SK-N-SH treated with all-trans-retinoic acid at 6 μM for 48 hours (cell line): ENCODE measurements around the gene CPSF4.
A peak's percentile ranks its signal among the peaks of the same experiment; 100 is the strongest.

Experiments used
- ATAC-seq: fragments of 200-7000 bp; cut with Tn5 transposase; 3 replicates; pipeline ENCODE4 v1.9.1; 2020; ENCODE audit warnings: mild to moderate bottlenecking, moderate library complexity
- BACH2 ChIP-seq: fragments of 250-450 bp; sonication (Bioruptor Pico); IDR thresholded peaks from 2 replicates; pipeline ENCODE4 v1.9.0; 2021; ENCODE audit warnings: mild to moderate bottlenecking, borderline replicate concordance
- CSDC2 ChIP-seq: fragments of 250-450 bp; sonication (Bioruptor Pico); IDR thresholded peaks from 2 replicates; pipeline ENCODE4 v1.5.0; 2020; ENCODE audit warnings: mild to moderate bottlenecking, moderate library complexity
- ESRRG ChIP-seq: fragments of 250-450 bp; sonication (Bioruptor Pico); IDR thresholded peaks from 2 replicates; pipeline ENCODE4 v1.6.1; 2021; ENCODE audit warnings: mild to moderate bottlenecking
- GLIS3 ChIP-seq: fragments of 250-450 bp; sonication (Bioruptor Pico); IDR thresholded peaks from 2 replicates; pipeline ENCODE4 v1.5.0; 2020; ENCODE audit warnings: mild to moderate bottlenecking, moderate library complexity
- ISL1 ChIP-seq: fragments of 250-450 bp; sonication (Bioruptor Pico); IDR thresholded peaks from 2 replicates; pipeline ENCODE4 v2.1.2; 2022; ENCODE audit warnings: mild to moderate bottlenecking, moderate library complexity
- OSR1 ChIP-seq: fragments of 250-450 bp; sonication (Bioruptor Pico); IDR thresholded peaks from 2 replicates; pipeline ENCODE4 v1.8.0; 2022; ENCODE audit warnings: moderate library complexity, mild to moderate bottlenecking, inconsistent platforms
- PPARA ChIP-seq: fragments of 250-450 bp; sonication (Bioruptor Pico); IDR thresholded peaks from 2 replicates; pipeline ENCODE4 v1.5.0; 2020; ENCODE audit warnings: mild to moderate bottlenecking, borderline replicate concordance
- RARB ChIP-seq: fragments of 250-450 bp; sonication (Bioruptor Pico); IDR thresholded peaks from 2 replicates; pipeline ENCODE4 v1.8.0; 2021; ENCODE audit warnings: mild to moderate bottlenecking, moderate library complexity
- TCF4 ChIP-seq: fragments of 250-450 bp; sonication (Bioruptor Pico); IDR thresholded peaks from 2 replicates; pipeline ENCODE4 v1.8.0; 2021; ENCODE audit warnings: mild to moderate bottlenecking, moderate library complexity, borderline replicate concordance
- TOX ChIP-seq: fragments of 250-450 bp; sonication (Bioruptor Pico); IDR thresholded peaks from 2 replicates; pipeline ENCODE4 v1.8.0; 2021; ENCODE audit warnings: mild to moderate bottlenecking, moderate library complexity, borderline replicate concordance
- ZC3H10 ChIP-seq: fragments of 250-450 bp; sonication (Bioruptor Pico); IDR thresholded peaks from 2 replicates; pipeline ENCODE4 v1.5.1; 2021; ENCODE audit warnings: mild to moderate bottlenecking, moderate library complexity
- ZFP3 ChIP-seq: fragments of 250-450 bp; sonication (Bioruptor Pico); IDR thresholded peaks from 2 replicates; pipeline ENCODE4 v1.5.0; 2020; ENCODE audit warnings: mild to moderate bottlenecking, moderate library complexity
- ZFP30 ChIP-seq: fragments of 450-650 bp; formaldehyde crosslinking; IDR thresholded peaks from 2 replicates; pipeline ENCODE4 v1.5.0; 2022; ENCODE audit warnings: mild to moderate bottlenecking, moderate library complexity
- ZNF565 ChIP-seq: fragments of 450-650 bp; formaldehyde crosslinking; conservative IDR thresholded peaks from 2 replicates; pipeline ENCODE4 v1.5.0; 2020; ENCODE audit warnings: low read depth, mild to moderate bottlenecking, moderate library complexity
- ZNF8 ChIP-seq: fragments of 450-650 bp; formaldehyde crosslinking; IDR thresholded peaks from 2 replicates; pipeline ENCODE4 v1.5.0; 2020; ENCODE audit warnings: mild to moderate bottlenecking, moderate library complexity
- TF ChIP-seq, protein P1 (sequence below): fragments of 250-450 bp; sonication (Bioruptor Pico); IDR thresholded peaks from 2 replicates; pipeline ENCODE4 v1.8.0; 2021; ENCODE audit warnings: low read depth, mild to moderate bottlenecking, moderate library complexity, borderline replicate concordance
- TF ChIP-seq, protein P2 (sequence below): fragments of 250-450 bp; sonication (Bioruptor Pico); IDR thresholded peaks from 2 replicates; pipeline ENCODE4 v1.5.1; 2020; ENCODE audit warnings: low read depth, mild to moderate bottlenecking, moderate library complexity
- TF ChIP-seq, protein P3 (sequence below): fragments of 250-450 bp; sonication (Bioruptor Pico); IDR thresholded peaks from 2 replicates; pipeline ENCODE4 v1.8.0; 2020; ENCODE audit warnings: mild to moderate bottlenecking, moderate library complexity, borderline replicate concordance
- TF ChIP-seq, protein P4 (sequence below): fragments of 250-450 bp; sonication (Bioruptor Pico); IDR thresholded peaks from 2 replicates; pipeline ENCODE4 v1.5.0; 2020; ENCODE audit warnings: mild to moderate bottlenecking, moderate library complexity

CPSF4 gene

DNA sequence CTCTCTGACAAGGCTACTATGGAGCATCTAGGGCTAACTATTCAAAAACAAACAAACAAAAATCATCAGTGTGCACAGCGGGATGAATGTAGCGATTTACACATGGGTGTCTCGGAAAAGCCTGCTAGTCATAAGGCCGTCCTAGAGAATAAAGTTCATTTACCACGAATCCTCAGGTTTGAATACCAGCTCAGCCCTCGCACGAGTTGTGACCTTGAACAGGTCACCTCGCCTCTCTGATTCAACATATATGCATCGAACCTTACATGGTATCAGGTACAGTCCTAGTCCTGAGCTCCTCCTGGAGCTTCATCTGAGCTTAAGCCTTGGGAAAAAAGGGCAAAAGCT is 26.7 kb downstream of the CPSF4 start:
- TF ChIP-seq OSR1 (no peak), ZNF565 (CRISPR knock-in tag) (no peak), BACH2 (CRISPR knock-in tag) (no peak), ZFP30 (CRISPR knock-in tag) (no peak), ZFP3 (CRISPR knock-in tag) (no peak), ISL1 (CRISPR knock-in tag) (no peak), TOX (CRISPR knock-in tag) (no peak), PPARA (CRISPR knock-in tag) (no peak), RARB (CRISPR knock-in tag) (no peak), GLIS3 (CRISPR knock-in tag) (no peak), ESRRG (CRISPR knock-in tag) (no peak), ZC3H10 (CRISPR knock-in tag) (no peak)
- TF ChIP-seq, protein P1, sequence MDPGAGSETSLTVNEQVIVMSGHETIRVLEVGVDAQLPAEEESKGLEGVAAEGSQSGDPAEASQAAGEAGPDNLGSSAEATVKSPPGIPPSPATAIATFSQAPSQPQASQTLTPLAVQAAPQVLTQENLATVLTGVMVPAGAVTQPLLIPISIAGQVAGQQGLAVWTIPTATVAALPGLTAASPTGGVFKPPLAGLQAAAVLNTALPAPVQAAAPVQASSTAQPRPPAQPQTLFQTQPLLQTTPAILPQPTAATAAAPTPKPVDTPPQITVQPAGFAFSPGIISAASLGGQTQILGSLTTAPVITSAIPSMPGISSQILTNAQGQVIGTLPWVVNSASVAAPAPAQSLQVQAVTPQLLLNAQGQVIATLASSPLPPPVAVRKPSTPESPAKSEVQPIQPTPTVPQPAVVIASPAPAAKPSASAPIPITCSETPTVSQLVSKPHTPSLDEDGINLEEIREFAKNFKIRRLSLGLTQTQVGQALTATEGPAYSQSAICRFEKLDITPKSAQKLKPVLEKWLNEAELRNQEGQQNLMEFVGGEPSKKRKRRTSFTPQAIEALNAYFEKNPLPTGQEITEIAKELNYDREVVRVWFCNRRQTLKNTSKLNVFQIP (CRISPR knock-in tag): no peak
- TF ChIP-seq, protein P2, sequence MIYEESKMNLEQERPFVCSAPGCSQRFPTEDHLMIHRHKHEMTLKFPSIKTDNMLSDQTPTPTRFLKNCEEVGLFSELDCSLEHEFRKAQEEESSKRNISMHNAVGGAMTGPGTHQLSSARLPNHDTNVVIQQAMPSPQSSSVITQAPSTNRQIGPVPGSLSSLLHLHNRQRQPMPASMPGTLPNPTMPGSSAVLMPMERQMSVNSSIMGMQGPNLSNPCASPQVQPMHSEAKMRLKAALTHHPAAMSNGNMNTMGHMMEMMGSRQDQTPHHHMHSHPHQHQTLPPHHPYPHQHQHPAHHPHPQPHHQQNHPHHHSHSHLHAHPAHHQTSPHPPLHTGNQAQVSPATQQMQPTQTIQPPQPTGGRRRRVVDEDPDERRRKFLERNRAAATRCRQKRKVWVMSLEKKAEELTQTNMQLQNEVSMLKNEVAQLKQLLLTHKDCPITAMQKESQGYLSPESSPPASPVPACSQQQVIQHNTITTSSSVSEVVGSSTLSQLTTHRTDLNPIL (CRISPR knock-in tag): no peak
- TF ChIP-seq, protein P3, sequence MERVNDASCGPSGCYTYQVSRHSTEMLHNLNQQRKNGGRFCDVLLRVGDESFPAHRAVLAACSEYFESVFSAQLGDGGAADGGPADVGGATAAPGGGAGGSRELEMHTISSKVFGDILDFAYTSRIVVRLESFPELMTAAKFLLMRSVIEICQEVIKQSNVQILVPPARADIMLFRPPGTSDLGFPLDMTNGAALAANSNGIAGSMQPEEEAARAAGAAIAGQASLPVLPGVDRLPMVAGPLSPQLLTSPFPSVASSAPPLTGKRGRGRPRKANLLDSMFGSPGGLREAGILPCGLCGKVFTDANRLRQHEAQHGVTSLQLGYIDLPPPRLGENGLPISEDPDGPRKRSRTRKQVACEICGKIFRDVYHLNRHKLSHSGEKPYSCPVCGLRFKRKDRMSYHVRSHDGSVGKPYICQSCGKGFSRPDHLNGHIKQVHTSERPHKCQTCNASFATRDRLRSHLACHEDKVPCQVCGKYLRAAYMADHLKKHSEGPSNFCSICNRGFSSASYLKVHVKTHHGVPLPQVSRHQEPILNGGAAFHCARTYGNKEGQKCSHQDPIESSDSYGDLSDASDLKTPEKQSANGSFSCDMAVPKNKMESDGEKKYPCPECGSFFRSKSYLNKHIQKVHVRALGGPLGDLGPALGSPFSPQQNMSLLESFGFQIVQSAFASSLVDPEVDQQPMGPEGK: no peak
- TF ChIP-seq, protein P4, sequence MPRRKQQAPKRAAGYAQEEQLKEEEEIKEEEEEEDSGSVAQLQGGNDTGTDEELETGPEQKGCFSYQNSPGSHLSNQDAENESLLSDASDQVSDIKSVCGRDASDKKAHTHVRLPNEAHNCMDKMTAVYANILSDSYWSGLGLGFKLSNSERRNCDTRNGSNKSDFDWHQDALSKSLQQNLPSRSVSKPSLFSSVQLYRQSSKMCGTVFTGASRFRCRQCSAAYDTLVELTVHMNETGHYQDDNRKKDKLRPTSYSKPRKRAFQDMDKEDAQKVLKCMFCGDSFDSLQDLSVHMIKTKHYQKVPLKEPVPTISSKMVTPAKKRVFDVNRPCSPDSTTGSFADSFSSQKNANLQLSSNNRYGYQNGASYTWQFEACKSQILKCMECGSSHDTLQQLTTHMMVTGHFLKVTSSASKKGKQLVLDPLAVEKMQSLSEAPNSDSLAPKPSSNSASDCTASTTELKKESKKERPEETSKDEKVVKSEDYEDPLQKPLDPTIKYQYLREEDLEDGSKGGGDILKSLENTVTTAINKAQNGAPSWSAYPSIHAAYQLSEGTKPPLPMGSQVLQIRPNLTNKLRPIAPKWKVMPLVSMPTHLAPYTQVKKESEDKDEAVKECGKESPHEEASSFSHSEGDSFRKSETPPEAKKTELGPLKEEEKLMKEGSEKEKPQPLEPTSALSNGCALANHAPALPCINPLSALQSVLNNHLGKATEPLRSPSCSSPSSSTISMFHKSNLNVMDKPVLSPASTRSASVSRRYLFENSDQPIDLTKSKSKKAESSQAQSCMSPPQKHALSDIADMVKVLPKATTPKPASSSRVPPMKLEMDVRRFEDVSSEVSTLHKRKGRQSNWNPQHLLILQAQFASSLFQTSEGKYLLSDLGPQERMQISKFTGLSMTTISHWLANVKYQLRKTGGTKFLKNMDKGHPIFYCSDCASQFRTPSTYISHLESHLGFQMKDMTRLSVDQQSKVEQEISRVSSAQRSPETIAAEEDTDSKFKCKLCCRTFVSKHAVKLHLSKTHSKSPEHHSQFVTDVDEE (CRISPR knock-in tag): no peak
- peak; percentile 21 for ATAC-seq

DNA sequence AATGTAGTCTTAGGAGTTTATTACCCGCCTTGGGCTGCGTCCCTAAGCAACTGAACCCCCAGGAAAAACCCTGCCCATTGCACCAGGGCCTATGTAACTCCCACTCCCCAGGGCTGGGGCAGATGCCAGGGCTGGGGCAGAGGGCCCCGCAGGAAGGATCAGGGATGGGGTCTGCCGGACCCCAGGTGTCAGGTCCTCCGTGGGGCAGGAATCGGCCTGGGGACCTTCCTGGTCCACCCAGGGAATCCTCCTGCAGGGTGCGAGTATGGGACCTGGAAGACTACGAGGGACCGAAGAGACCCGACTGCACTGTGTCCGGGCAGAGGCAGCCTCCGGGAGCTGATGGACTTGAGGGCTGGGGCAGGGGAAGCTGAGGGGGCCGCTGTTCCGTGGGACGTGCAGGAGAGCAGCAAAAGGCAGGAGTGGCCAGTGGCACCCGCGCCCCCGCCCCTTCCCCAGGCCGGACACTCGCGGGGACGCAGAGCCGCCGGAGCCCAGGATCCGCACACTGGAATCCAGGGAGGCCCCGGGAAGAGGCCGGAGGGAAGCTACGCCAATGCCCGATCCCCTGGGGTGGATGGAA is 29.7 kb downstream of the CPSF4 start:
- ATAC-seq: no peak
- TF ChIP-seq ESRRG (CRISPR knock-in tag) (no peak), OSR1 (no peak), ZFP30 (CRISPR knock-in tag) (no peak), ISL1 (CRISPR knock-in tag) (no peak), ZNF565 (CRISPR knock-in tag) (no peak), CSDC2 (CRISPR knock-in tag) (no peak), TCF4 (CRISPR knock-in tag) (no peak), RARB (CRISPR knock-in tag) (no peak), ZNF8 (CRISPR knock-in tag) (no peak), GLIS3 (CRISPR knock-in tag) (no peak), ZC3H10 (CRISPR knock-in tag) (no peak)
- TF ChIP-seq, protein P3: no peak
- TF ChIP-seq, protein P2 (CRISPR knock-in tag): no peak
